Measurements from ENCODE around the gene TMEM225B.
"Not testable (repeated sequence)": the region's sequence is repeated elsewhere in the genome, so short reads cannot be mapped to it uniquely, and the experiment has no call there.

TMEM225B gene

DNA sequence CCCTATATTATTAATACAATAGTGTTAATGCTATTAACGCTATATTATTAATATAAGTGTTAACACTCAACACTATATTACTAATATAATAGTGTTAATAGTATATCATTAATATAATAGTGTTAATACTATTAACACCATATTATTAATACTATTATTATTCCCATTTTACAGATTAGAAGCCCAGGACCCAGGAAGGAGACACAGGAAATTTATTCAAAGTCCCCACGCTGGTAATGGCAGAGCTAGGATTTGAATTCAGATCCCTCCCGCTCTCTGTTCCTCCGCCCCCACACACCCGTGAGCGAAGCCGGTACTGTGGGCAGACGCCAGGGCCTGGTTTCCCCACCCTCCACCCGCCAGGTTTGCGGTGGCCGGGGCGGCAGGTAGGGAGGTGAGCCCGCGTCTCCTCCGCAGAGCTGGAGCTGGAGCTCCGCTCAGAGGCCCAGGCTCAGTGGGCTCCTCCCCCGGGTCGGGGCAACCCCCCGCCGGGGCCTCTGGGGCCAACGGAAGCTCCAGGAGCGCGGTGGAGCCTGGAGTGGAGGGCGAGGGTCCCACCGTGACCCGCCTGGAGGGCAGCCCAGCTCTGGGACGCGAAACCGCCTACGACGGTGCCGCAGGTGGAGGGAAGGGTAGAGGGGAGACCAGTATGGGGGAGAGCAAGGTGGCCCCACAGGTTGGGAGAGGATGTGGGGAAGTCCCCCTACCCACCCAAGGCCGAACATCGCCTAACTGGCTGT, at the start of gene TMEM225B:
Gene TMEM225B, plus strand, starts transcription at position 506 of the 740 bp plus-strand sequence. CDS start 6,122 bp downstream, outside the sequence.
- no peak for DNase-seq

- not testable (repeated sequence) for DNase-seq
Observed at GRCh38 chr7:99549545-99549944, 48.5 kb upstream of the TMEM225B start.

GRCh38 chr7:99551334-99551733, 46.7 kb upstream of the TMEM225B start:
- DNase-seq = no peak

DNA sequence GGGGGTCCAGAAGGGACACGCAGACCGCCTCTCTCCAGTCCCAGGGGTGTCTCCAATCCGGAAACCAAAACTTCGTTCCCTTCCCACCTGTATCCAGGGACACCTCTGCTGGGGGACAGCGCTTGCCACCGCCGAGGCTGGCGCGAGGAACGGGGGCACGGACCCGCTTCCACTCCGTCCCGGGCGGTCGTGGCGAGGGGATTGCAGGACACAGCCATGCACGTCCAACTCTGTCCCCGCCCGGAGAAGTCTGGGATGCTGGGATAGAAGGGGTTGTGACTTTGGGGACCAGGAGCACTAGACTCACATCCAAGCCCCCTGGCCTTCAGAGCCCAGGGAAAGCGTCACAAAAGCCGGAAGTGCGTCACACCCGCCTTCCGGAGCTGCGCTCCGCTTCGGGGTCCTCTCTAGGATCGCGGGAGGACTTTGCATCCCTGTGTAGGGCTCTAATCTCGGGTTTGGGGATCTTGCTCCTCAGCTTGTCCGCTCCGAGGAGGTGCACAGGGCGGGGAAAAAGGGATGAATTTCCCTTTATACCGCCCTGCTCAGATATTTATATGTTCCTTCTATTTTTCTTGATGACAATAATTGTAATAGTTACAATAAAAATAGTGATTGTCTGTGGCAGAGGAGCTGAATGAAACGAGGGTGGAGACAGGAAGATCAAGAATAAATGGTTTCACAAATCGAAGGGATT, 46.2 kb upstream of the TMEM225B start, which contains the start of gene FAM200A:
Gene FAM200A, minus strand, starts transcription at position 348 of the 697 bp plus-strand sequence. CDS start 3,707 bp downstream, outside the sequence.
- DNase-seq = peak; percentile 80

DNA sequence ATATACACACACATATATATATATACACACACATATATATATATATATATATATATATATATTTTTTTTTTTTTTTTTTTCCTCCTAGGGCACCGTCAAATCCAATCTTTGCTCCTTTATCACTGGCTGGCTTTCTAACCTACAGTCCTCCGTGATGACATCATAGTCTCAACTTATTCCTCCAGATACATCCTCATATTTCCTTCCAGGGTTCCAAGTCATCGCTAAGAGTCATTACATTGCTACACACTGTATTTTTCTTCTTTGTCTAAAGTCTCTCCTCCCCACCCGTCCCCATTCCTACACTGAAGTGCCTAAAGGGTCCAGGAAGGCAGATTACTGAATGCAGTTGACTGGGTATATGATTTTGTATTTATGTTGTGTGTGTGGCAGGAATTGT, 45.0 kb upstream of the TMEM225B start:
- DNase-seq = no peak

DNA sequence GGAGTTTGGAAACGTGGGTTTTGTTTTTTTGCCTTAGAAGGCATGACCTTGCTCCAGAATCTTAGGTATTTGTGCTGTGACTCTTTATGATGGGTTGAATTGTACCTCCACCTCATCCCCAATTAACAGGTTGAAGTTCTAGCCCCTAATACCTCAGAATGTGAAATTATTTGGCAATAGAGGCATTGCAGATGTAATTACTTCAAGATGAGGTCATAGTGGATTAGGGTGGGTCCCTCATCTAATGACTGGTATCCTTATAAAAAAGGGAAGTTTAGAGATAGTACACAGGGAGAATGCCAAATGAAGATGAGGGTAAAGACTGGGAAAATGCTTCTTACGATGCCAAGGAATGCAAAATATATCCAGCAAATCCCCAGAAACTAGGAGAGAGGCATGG, 43.1 kb upstream of the TMEM225B start:
- DNase-seq = no peak

- DNase-seq = no peak
Observed at GRCh38 chr7:99557196-99557607, 40.9 kb upstream of the TMEM225B start.

GRCh38 chr7:99557940-99558305, 40.1 kb upstream of the TMEM225B start:
- no peak for DNase-seq

DNA sequence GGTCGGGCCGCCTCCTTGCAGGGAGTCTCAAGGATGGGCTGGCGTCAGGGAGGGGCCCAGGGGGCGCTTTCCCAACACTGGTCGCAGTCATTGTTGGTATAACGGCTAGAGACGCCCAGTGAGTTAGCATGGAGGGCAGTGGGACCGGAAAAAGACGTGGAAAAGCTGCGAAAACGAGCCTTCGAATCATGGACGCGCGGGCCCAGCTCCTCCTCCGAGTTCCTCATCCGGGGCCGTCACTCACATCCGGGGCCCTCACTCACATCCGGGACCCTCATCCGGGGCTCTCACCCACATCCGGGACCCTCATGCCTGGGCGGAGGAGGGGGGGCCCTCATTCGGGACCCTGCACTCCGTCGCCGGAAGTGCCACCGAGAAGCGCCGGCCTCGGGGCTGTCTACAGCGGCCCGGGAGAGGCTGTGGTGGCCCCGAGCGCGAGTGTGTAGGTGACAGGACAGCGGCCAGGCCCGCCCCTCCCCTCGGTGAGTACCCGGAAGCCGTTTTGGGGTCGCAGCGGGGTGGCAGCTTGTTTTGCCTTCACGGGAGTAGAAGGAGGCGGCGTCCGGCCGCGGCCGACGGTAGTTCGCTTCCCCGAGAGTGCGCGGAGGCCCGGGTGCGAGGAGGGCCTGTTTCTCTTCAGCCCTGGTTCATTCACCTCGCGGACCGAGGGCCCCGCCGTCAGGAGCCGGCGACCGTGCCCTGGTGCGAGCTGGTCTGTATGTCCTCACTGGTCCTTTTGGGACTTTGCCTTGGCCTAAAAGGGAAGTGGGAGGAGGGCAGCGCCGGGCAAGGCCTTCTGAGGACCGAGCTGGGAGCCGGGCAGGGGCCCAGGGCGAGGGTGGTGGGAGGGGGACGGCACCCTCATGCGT, 39.5 kb upstream of the TMEM225B start, which contains the start of gene ZNF655:
Gene ZNF655, plus strand, starts transcription at position 337 of the 869 bp plus-strand sequence. CDS start 1,918 bp downstream, outside the sequence.
- peak; percentile 58 for DNase-seq

DNA sequence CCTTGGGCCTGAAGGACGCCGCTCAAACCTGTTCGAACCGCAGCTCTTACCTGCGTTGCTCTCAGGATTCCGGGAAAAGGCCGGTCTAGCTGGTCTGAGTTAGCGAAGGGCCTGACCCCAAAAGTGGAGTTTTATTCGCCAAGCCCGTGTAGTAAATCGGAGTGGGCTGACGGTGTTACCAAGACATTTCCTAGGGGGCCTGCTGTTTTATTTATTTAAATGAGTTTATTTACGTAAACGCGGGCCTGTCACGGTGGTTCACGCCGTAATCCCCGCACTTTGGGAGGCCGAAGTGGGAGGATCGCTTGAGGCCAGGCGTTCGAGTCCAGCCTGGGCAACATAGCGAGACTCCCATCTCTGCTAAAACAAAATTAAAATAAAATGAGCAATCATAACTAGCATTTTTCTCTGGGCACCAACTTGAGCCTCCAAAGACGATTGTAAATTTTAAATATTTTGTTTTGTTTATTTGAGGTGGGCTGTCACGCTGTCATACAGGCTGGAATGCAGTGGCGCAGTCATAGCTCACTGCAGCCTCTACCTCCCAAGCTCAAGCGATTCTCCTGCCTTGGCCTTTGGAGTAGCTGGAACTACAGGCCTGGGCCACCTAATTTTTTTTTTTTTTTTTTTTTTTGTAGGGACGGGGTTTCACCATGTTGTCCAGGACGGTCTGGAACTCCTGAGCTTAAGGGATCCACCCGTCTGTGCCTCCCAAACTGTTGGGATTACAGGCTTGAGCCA, 38.7 kb upstream of the TMEM225B start:
- no peak for DNase-seq

DNA sequence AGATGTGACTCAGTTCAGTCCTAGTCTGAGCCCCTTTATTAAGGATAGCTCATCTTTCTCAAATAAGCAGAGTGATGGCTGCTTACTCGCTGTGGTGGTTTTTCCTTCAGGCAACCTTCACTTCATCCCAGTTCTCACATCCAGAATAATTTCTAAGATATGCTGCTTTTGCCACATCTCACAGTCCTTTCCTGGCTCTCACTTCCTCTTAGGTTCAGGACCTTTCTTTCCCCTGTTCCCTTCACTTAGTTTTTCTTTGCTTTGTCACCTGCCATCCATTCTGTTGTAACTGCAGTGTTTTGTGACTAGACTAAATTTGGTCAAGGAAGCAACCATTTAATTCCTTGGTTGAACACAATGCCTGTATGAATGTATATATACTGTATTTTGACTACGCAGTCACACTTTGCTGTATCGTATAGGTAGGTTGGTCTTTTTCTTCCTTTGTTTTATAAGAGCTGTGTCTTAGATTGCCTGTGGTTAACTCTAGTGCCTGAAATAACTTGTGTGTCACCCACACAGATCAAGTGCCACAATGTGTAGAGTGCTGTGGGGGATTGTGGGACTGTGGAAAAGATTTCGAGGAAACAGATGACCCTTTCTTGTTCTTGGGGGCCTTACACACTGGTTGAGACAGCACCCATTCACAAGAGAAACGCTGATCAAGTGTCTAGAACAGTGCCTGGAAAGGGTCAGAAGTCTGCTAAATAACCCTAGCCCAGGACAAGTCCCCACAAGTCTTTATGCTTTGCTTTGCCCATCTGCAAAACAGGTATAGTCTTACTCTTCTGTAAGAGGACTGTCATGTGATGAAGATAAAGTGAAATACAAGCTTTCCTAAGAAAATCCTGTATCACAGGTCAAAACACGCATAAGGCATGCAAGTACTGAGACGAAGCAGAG, 37.0 kb upstream of the TMEM225B start:
- DNase-seq = no peak

GRCh38 chr7:99561737-99562051, 36.4 kb upstream of the TMEM225B start:
- no peak for DNase-seq

- DNase-seq = no peak
Observed at GRCh38 chr7:99562114-99562784, 35.8 kb upstream of the TMEM225B start.

GRCh38 chr7:99562832-99563231, 35.2 kb upstream of the TMEM225B start:
- DNase-seq = no peak

GRCh38 chr7:99563650-99564049, 34.4 kb upstream of the TMEM225B start:
- DNase-seq = no peak

DNA sequence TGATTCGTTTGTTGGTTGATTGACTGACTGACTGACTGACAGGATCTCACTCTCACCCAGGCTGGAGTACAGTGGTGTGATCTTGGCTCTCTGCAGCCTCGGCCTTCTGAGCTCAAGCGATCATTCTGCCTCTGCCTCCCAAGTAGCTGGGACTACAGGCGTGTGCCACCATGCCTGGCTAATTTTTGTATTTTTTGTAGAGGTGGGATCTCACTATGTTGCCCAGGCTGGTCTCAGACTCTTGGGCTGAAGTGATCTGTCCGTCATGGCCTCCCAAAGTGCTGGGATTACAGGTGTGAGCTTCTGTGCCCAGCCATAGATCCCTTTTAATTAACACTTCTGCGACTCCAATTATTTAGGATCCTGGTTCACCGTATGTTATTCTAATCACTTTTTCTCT, 29.3 kb upstream of the TMEM225B start:
- DNase-seq = not testable (repeated sequence)

DNA sequence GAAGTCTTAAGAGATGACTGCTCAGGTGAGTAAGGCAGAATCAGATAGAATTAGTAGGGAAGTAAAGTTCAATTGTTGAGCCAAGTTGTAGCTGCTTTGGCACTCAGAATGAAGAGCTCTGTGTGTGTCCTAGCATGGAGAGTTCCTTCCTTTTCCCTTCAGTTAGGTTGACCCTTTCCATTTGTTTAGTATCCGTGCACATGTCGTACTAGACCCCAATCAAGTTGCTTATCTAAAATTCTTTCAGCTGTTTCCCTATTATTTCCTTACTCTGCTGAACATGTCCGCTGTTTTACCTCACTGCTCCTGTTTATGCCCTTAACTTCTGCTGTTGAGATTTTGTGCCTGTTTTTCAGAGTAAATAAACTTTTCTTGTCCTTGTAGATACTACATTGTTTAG, 26.3 kb upstream of the TMEM225B start:
- no peak for DNase-seq

GRCh38 chr7:99573257-99573656, 24.8 kb upstream of the TMEM225B start:
- no peak for DNase-seq

DNA sequence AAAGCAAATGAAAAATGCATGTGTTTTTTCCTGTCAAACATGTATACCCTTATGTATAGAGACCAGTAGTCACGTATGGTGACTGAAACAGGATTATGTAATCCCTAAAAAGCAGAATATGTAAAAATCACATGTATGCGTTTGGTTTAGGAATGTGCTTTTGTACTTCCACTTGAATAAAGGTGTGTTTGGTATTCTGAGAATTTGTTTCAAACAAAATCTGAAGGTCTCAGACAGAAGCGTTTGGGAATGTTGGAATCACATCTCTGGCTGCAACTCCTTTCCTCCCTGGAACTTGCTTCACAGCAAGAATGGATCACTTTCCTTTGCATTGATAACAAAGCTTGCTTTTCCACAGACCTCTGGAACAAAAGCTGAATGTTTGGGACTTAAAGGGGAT, 21.8 kb upstream of the TMEM225B start:
- DNase-seq = no peak

DNA sequence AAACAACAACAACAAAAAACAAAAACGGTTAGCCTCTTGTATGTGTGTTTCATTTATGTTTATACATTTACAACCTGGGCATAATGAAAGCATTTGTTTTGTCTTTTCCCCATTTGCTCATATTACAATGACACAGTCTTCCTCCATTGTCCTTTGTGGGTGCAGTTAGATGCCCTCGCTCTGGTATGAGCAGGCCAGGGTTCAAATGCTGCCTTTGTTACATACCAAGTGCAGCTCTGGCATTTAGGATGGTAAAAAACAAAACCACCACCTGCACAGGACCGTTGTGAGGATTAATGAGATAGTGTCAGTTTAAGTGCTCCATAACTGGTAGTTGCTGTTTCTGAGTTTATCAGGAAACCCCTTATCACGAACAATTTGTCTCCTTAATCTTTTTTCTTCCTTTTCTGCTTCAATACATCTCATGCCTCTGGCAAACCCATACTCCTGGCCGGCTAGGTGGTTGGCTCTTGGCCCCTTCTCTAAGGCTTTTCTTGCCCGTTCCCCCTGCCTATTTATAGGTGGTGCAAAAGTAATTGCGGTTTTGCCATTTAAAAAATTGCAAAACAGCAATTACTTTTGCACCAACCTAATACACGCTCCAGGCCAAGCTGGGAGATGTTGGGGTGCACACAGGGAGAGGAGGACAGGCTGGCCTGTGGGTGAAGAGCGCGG, 18.6 kb upstream of the TMEM225B start:
- no peak for DNase-seq
